Tibial nerve (tissue), 4 donors: ENCODE results near the gene PCDH9. TPM values are rescaled to one million over a fixed set of nuclear protein-coding genes. Genes with fewer than 3 reads are reported as not detected.

ENCODE experiments used
- DNase-seq, 2 donors: peaks; one replicate each; pipeline ENCODE4 v3.0.0-alpha.2; 2019; ENCODE audit warnings: low spot score in 2 of 2
- H3K27ac ChIP-seq, 4 donors: fragments of 200-600 bp; sonication (generic) in 3 of 4; one replicate each; pipeline ENCODE4 v1.5.1; 2017 to 2019; ENCODE audit warnings: mild to moderate bottlenecking in 1 of 4
- H3K27me3 ChIP-seq, 2 donors: fragments of 200-600 bp; sonication (generic) in 1 of 2; one replicate each; pipeline versions ENCODE4 v1.5.1 to v1.6.0; 2017 to 2019
- H3K36me3 ChIP-seq, 3 donors: fragments of 200-600 bp; sonication (generic); one replicate each; pipeline ENCODE4 v1.5.1; 2018 to 2019
- H3K4me1 ChIP-seq, 4 donors: fragments of 200-600 bp; sonication (generic) in 3 of 4; one replicate each; pipeline ENCODE4 v1.5.1; 2017 to 2019
- H3K4me3 ChIP-seq, 4 donors: fragments of 200-600 bp; sonication (generic) in 3 of 4; one replicate each; pipeline ENCODE4 v1.5.1; 2017 to 2019; ENCODE audit warnings: mild to moderate bottlenecking in 1 of 4, moderate library complexity in 1 of 4
- H3K9me3 ChIP-seq, 4 donors: fragments of 200-600 bp; sonication (generic) in 3 of 4; one replicate each; pipeline ENCODE4 v1.5.1; 2017 to 2019
- CTCF ChIP-seq, 5 experiments: fragments of 200-600 bp in 3 of 5; fragments of 450-650 bp in 2 of 5; sonication (generic) in 3 of 5; IDR thresholded peaks; one replicate each; pipeline ENCODE4 v1.5.1; 2016 to 2019; ENCODE audit warnings: antibody characterized with exemption in 5 of 5, mild to moderate bottlenecking in 3 of 5, moderate library complexity in 2 of 5
- EP300 ChIP-seq, 2 donors: sonication (generic); formaldehyde crosslinking; IDR thresholded peaks; one replicate each; pipeline ENCODE4 v1.6.1; 2017; ENCODE audit warnings: antibody characterized with exemption in 2 of 2, mild to moderate bottlenecking in 1 of 2
- POLR2A ChIP-seq, 2 donors: fragments of 450-650 bp; IDR thresholded peaks; one replicate each; pipeline ENCODE4 v1.6.1; 2017; ENCODE audit warnings: antibody characterized with exemption in 2 of 2, mild to moderate bottlenecking in 2 of 2, moderate library complexity in 2 of 2
- WGBS, 2 donors: methylation state at CpG; one replicate each; pipeline ENCODE4 v1.1.5; 2018; 5-methylcytosine and 5-hydroxymethylcytosine counted together
- total RNA-seq, 4 donors: library from RNA; depleted of rRNA; stranded (reverse); fragments of >200 nt; gene quantifications; one replicate each; pipeline ENCODE4 v1.1.0, GENCODE V29; 2016

The PCDH9 gene
- total RNA-seq, 4 donors from 2014 or later, result 11.8 to 28.6 (median 14.4) TPM

- Histone ChIP-seq H3K36me3 (no peaks in the 10 kb centered on the region), H3K4me3 (no peak overlapping the region), H3K9me3 (no peaks in the 10 kb centered on the region), H3K27ac (peak overlapping the region in 1 of 4 donors; percentile 25), H3K27me3 (no peaks in the 10 kb centered on the region), H3K4me1 (no peaks in the 10 kb centered on the region)
- no peak for DNase-seq
- TF ChIP-seq CTCF (IDR thresholded peaks at IDR 0.05) (no peak), POLR2A (IDR thresholded peaks at IDR 0.05) (no peak), EP300 (IDR thresholded peaks at IDR 0.05) (no peak)
These were observed 159.8 kb downstream of the PCDH9 start for GRCh38 chr13:67070306-67070705.

- Histone ChIP-seq H3K9me3 (no peaks in the 10 kb centered on the region), H3K27me3 (no peaks in the 10 kb centered on the region), H3K36me3 (no peaks in the 10 kb centered on the region), H3K27ac (peak overlapping the region in 2 of 4 donors; percentile 16 to 59), H3K4me1 (no peaks in the 10 kb centered on the region), H3K4me3 (no peak overlapping the region)
- DNase-seq, result no peak
- TF ChIP-seq EP300 (IDR thresholded peaks at IDR 0.05) (no peak), POLR2A (IDR thresholded peaks at IDR 0.05) (no peak), CTCF (IDR thresholded peaks at IDR 0.05) (no peak)
- WGBS, 2 donors, result 35 to 38% methylated on average over 3 of the region's 3 CpGs
These were observed 160.9 kb downstream of the PCDH9 start for GRCh38 chr13:67069117-67069767.

GRCh38 chr13:67064920-67065319 is 165.2 kb downstream of the PCDH9 start:
- H3K4me1 ChIP-seq, result peaks cover 0 to 12% (median 0%) of the 10 kb centered on the region in 4 donors
- 63 to 68% methylated on average over 2 of the region's 2 CpGs for WGBS, 2 donors
- TF ChIP-seq POLR2A (IDR thresholded peaks at IDR 0.05) (no peak), EP300 (IDR thresholded peaks at IDR 0.05) (no peak), CTCF (IDR thresholded peaks at IDR 0.05) (no peak)
- H3K27me3 ChIP-seq, result no peaks in the 10 kb centered on the region
- H3K27ac ChIP-seq, result no peak overlapping the region
- no peaks in the 10 kb centered on the region for H3K36me3 ChIP-seq
- no peak for DNase-seq
- no peaks in the 10 kb centered on the region for H3K9me3 ChIP-seq
- H3K4me3 ChIP-seq, result no peak overlapping the region

- no peak for DNase-seq
- 95% methylated on average over 3 of the region's 3 CpGs for WGBS, 2 donors
- no peaks in the 10 kb centered on the region for H3K27me3 ChIP-seq
- no peak overlapping the region for H3K4me3 ChIP-seq
- no peaks in the 10 kb centered on the region for H3K9me3 ChIP-seq
- H3K27ac ChIP-seq, result no peak overlapping the region
- TF ChIP-seq POLR2A (IDR thresholded peaks at IDR 0.05) (no peak), CTCF (IDR thresholded peaks at IDR 0.05) (no peak), EP300 (IDR thresholded peaks at IDR 0.05) (no peak)
- no peaks in the 10 kb centered on the region for H3K36me3 ChIP-seq
- peaks cover 0 to 12% (median 0%) of the 10 kb centered on the region in 4 donors for H3K4me1 ChIP-seq
These were observed 167.1 kb downstream of the PCDH9 start for GRCh38 chr13:67063036-67063435.

GRCh38 chr13:67062160-67062559 is 168.0 kb downstream of the PCDH9 start:
- Histone ChIP-seq H3K27ac (no peak overlapping the region), H3K4me3 (no peak overlapping the region), H3K36me3 (no peaks in the 10 kb centered on the region), H3K27me3 (no peaks in the 10 kb centered on the region), H3K9me3 (no peaks in the 10 kb centered on the region), H3K4me1 (peaks cover 0 to 12% (median 0%) of the 10 kb centered on the region in 4 donors)
- no peak for DNase-seq
- TF ChIP-seq EP300 (IDR thresholded peaks at IDR 0.05) (no peak), POLR2A (IDR thresholded peaks at IDR 0.05) (no peak), CTCF (IDR thresholded peaks at IDR 0.05) (no peak)
